Keratinocyte (primary cell): ENCODE measurements around the gene PTPRT. TPM values are rescaled to one million over a fixed set of nuclear protein-coding genes. Genes with fewer than 3 reads are reported as not detected.

Experiments used
- DNase-seq: peaks from one replicate; pipeline ENCODE4 v3.0.0-alpha.2; 2011; ENCODE audit warnings: low read depth, missing footprints, low spot score
- FAIRE-seq: peaks from 2 replicates; lab custom pipeline; 2011; peaks lifted over from hg19 to GRCh38; lab: Jason Lieb, UNC
- H2AFZ ChIP-seq: 2 replicates; pipeline ENCODE4 v1.6.0; 2012; ENCODE audit warnings: low read length, control low read depth, inconsistent platforms; ENCODE audit not compliant: control insufficient read depth
- H3K27ac ChIP-seq: 2 replicates; pipeline ENCODE4 v1.5.1; 2011; ENCODE audit warnings: low read length; ENCODE audit not compliant: control insufficient read depth, insufficient read depth
- H3K27me3 ChIP-seq: 3 replicates; pipeline ENCODE4 v1.6.0; 2011; ENCODE audit warnings: low read length; ENCODE audit not compliant: control insufficient read depth, insufficient read depth; ENCODE audit errors: extremely low read depth
- H3K36me3 ChIP-seq, 2 experiments: 2 replicates in 1 of 2; 3 replicates in 1 of 2; pipeline ENCODE4 v1.5.1; 2011; ENCODE audit warnings: low read length in 2 of 2, mild to moderate bottlenecking in 1 of 2; ENCODE audit not compliant: control insufficient read depth in 2 of 2, insufficient read depth in 2 of 2; ENCODE audit errors: extremely low read depth in 1 of 2
- H3K4me1 ChIP-seq: 3 replicates; pipeline ENCODE4 v1.5.1; 2011; ENCODE audit warnings: low read length; ENCODE audit not compliant: control insufficient read depth, insufficient read depth; ENCODE audit errors: extremely low read depth
- H3K4me2 ChIP-seq: 3 replicates; pipeline ENCODE4 v1.6.0; 2011; ENCODE audit warnings: low read depth, low read length; ENCODE audit not compliant: control insufficient read depth, insufficient read depth; ENCODE audit errors: extremely low read depth
- H3K4me3 ChIP-seq, 3 experiments: fragments of 200-600 bp in 1 of 3; sonication (generic) in 1 of 3; 2 replicates in 2 of 3; 3 replicates in 1 of 3; pipeline ENCODE4 v1.5.1; 2011 to 2016; ENCODE audit warnings: low read length in 3 of 3, mild to moderate bottlenecking in 3 of 3, control low read depth in 2 of 3, inconsistent platforms in 1 of 3, low read depth in 1 of 3, mixed read lengths in 1 of 3, mixed run types in 1 of 3, moderate library complexity in 1 of 3; ENCODE audit not compliant: control insufficient read depth in 2 of 3, insufficient read depth in 2 of 3; ENCODE audit errors: extremely low read depth in 1 of 3
- H3K79me2 ChIP-seq: 2 replicates; pipeline ENCODE4 v1.6.0; 2012; ENCODE audit warnings: low read length; ENCODE audit not compliant: control insufficient read depth, insufficient read depth
- H3K9ac ChIP-seq: 3 replicates; pipeline ENCODE4 v1.6.0; 2011; ENCODE audit warnings: low read length; ENCODE audit not compliant: control insufficient read depth, insufficient read depth; ENCODE audit errors: extremely low read depth
- H3K9me1 ChIP-seq: 3 replicates; pipeline ENCODE4 v1.6.0; 2011; ENCODE audit warnings: low read length; ENCODE audit not compliant: control insufficient read depth, insufficient read depth; ENCODE audit errors: extremely low read depth
- H3K9me3 ChIP-seq: 2 replicates; pipeline ENCODE4 v1.5.1; 2012; ENCODE audit warnings: low read depth, low read length; ENCODE audit not compliant: control insufficient read depth
- H4K20me1 ChIP-seq: 3 replicates; pipeline ENCODE4 v1.6.0; 2011; ENCODE audit warnings: low read length; ENCODE audit not compliant: control insufficient read depth, insufficient read depth; ENCODE audit errors: extremely low read depth
- CTCF ChIP-seq, 3 experiments: IDR thresholded peaks in 1 of 3; conservative IDR thresholded peaks in 1 of 3; optimal IDR thresholded peaks in 1 of 3; 2 replicates in 2 of 3; 3 replicates in 1 of 3; pipeline versions ENCODE3 to v1.5.1; 2011; ENCODE audit warnings: low read length in 3 of 3, mild to moderate bottlenecking in 3 of 3, moderate library complexity in 2 of 3, control low read depth in 1 of 3, inconsistent platforms in 1 of 3; ENCODE audit not compliant: insufficient read depth in 2 of 3; ENCODE audit errors: extremely low read depth in 1 of 3
- EZH2 ChIP-seq: IDR thresholded peaks from one replicate; pipeline ENCODE4 v1.6.1; 2012; ENCODE audit warnings: inconsistent platforms, mild to moderate bottlenecking, low read length, moderate library complexity
- dilution Hi-C: fragments of 300-500 bp; cut with MboI; formaldehyde crosslinking; loops from one replicate; pipeline ENCODE4 v1.7.0; 2020; ENCODE audit warnings: low sequenced_read_pairs; ENCODE audit not compliant: extremely low pct_ligation_motif_present
- polyA plus RNA-seq, 5 experiments: library from polyadenylated mRNA; depleted of rRNA in 3 of 5; stranded (reverse) in 3 of 5; stranded (forward) in 1 of 5; unstranded in 1 of 5; fragments of >200 nt; gene quantifications; 1 replicate in 1 of 5; 2 replicates in 3 of 5; 3 replicates in 1 of 5; pipeline versions ENCODE4 v1.2.1 to v1.2.3, GENCODE V29; 2011 to 2012; ENCODE audit warnings: missing spikeins in 2 of 5, low read depth in 1 of 5, low replicate concordance in 1 of 5

Gene PTPRT
- polyA plus RNA-seq, 1 donor (not counting 4 experiments of a cell fraction or from before 2014, with no cell fraction given) = not detected

- Histone ChIP-seq H3K9ac (no peak overlapping the region), H3K4me2 (no peak overlapping the region), H3K9me1 (no peaks in the 10 kb centered on the region), H3K27ac (no peak overlapping the region), H3K27me3 (no peaks in the 10 kb centered on the region), H3K4me3 (no peak overlapping the region), H4K20me1 (no peaks in the 10 kb centered on the region), H3K36me3 (no peaks in the 10 kb centered on the region), H3K79me2 (no peaks in the 10 kb centered on the region), H2AFZ (no peak overlapping the region), H3K9me3 (peaks cover 3% of the 10 kb centered on the region), H3K4me1 (no peaks in the 10 kb centered on the region)
- TF ChIP-seq EZH2 (no peak), CTCF (optimal IDR thresholded peaks at IDR 0.05 in 1 of 3, IDR thresholded peaks at IDR 0.05 in 1 of 3, conservative IDR thresholded peaks at IDR 0.05 in 1 of 3; ENCODE audit: extremely low read depth in 1 of 3, insufficient read depth in 2 of 3, low read length in 3 of 3) (no peak)
- dilution Hi-C loops = no loop called here
- FAIRE-seq = no peak
- DNase-seq = no peak
Observed at GRCh38 chr20:42982218-42982617, 207.5 kb downstream of the PTPRT start.

GRCh38 chr20:42981253-42981652, 208.5 kb downstream of the PTPRT start:
- dilution Hi-C loops = no loop called here

More at GRCh38 chr20:42981253-42981652, 208.5 kb downstream of the PTPRT start:
- H3K9me1 ChIP-seq = no peaks in the 10 kb centered on the region
- no peak for DNase-seq
- H3K4me2 ChIP-seq = no peak overlapping the region
- TF ChIP-seq EZH2 (no peak), CTCF (optimal IDR thresholded peaks at IDR 0.05 in 1 of 3, IDR thresholded peaks at IDR 0.05 in 1 of 3, conservative IDR thresholded peaks at IDR 0.05 in 1 of 3; ENCODE audit: extremely low read depth in 1 of 3, insufficient read depth in 2 of 3, low read length in 3 of 3) (no peak)
- no peak overlapping the region for H3K4me3 ChIP-seq
- H3K9ac ChIP-seq = no peak overlapping the region
- H3K27me3 ChIP-seq = no peaks in the 10 kb centered on the region
- FAIRE-seq = no peak
- H3K27ac ChIP-seq = no peak overlapping the region
- H3K4me1 ChIP-seq = no peaks in the 10 kb centered on the region
- no peaks in the 10 kb centered on the region for H4K20me1 ChIP-seq
- H3K9me3 ChIP-seq = peaks cover 3% of the 10 kb centered on the region
- H3K79me2 ChIP-seq = no peaks in the 10 kb centered on the region
- no peaks in the 10 kb centered on the region for H3K36me3 ChIP-seq
- H2AFZ ChIP-seq = no peak overlapping the region
